HG03095 (cell line): Measurements from ENCODE around the gene RBFOX1.
"Not testable (repeated sequence)": the region's sequence is repeated elsewhere in the genome, so short reads cannot be mapped to it uniquely, and the experiment has no call there.

Experiments used
- ATAC-seq: cut with Tn5 transposase; IDR thresholded peaks from one replicate; pipeline ENCODE4 v1.9.1; 2021; ENCODE audit warnings: moderate library complexity; ENCODE audit not compliant: unreplicated experiment

Gene RBFOX1

DNA sequence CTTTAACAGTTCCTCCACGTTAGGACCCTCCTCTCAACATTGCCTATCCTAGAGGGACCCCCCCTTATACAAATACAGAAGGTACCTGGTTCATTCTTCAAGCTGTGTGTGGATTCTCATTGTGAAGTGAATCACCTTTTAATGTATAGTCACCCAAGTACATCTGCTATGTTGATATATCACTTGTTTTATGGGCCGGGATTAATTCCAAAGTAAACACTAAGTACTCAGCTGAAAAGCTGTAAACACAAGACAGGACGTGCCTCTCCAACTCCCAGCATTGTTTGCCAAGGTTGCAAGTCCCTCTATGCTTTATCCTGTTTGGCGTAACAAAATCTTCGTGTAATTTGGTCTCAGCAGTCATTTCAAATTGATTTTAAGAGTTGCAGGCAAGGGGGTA, 123.6 kb downstream of the RBFOX1 start:
- ATAC-seq: no peak

DNA sequence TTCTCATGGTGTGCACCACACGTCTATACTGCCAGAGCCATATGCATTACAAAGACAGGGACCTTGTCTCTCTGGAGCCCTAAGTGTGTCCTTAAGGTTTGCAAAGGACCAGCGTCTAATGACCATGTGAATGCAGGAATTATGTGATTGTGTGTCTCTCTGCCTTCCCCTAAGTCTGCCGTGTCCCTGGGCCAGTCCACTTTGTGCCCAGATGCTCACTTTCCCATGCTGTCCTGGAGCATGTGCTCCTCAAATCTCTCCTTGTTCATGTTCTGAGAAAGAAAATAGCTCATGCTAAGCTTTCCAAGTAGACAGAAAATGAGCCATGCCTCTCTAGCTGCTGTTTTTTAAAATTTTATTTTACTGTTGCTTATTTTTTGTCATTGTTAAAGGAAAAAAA, 125.5 kb downstream of the RBFOX1 start:
- no peak for ATAC-seq

DNA sequence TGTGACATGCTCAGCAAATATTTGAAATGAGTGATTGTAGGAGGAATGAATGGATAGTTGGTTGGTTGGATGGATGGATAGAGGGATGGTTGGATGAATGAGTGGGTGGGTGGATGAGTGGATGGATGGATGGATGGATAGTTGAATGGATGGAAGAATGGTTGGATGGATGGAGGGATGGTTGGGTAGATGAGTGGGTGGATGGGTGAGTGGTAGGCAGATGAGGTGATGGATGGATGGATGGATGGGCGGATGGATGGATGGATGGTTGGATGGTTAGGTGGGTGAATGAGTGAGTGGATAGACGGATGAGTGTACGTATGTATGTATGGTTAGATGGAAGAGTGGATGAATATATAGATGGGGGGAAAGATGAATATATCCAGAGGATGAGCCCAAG, 137.7 kb downstream of the RBFOX1 start:
- ATAC-seq: no peak

DNA sequence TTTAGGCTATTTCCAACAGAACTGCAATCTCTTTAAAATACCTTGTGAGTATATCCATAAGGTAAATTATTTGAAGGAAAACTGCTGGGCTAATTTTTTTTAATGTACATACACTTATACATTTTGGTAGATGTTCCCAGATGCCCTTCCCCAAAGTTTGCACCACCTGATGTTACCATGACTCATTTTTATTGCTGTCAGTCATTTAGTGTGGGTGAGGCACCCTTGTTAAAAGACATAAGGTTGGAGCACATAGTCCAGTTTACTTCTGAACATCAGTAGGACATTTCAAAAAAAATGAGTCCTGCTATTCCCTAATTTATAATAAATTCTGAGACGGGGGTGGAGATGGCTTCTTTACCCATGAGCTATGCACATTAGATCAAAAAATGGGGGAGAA, 138.6 kb downstream of the RBFOX1 start:
- no peak for ATAC-seq

DNA sequence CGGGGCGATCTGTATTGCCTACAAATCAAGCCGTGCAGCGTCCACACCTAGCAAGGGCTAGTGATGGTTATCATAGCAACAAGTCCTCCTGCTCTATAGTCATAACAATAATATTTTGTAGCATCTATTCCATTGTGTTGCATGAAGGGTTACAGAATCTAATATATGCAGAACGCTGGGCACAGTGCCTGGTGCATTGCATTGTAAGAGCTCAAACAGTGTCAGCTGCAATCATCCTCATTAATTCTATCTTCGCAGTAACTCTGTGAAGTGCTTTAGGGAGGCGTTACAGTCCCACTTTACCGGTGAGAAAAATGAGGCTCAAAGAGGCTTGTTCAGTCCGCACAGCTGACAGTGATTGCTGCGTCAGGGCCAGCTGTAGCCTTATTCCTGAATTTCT, 149.4 kb downstream of the RBFOX1 start:
- ATAC-seq: no peak

DNA sequence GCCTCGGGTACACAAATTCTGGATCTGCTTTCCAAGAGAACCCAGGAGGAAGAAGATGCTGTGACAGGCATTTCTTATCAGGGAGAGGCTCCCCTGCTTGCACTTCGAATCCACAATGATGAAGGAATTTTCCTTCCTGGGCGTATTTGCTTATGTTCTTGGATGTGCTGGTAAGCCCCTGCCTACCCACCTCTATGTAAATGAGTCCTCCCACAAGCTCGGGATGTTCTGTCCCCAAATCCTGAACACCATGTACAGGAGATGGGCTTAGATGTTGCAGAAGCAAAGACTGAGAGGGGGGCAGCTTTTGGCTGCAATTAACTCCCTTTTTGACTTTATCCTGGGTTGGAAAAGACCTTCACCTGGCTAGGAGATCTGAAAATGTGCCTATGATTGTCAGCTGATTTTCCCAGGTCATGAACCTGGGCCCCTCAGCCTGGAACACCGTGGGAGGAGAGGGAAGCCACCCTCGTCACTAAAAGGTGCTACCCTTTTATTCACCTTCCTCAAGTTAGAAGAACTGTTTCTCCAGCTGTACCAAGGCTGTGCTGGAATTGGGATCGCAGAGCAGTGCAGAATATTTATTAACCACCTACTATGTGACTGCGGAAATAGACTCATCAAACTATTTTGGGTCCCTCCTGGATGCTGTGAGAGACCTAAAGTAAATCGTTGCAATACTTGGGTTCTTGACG, 150.1 kb downstream of the RBFOX1 start:
- no peak for ATAC-seq

DNA sequence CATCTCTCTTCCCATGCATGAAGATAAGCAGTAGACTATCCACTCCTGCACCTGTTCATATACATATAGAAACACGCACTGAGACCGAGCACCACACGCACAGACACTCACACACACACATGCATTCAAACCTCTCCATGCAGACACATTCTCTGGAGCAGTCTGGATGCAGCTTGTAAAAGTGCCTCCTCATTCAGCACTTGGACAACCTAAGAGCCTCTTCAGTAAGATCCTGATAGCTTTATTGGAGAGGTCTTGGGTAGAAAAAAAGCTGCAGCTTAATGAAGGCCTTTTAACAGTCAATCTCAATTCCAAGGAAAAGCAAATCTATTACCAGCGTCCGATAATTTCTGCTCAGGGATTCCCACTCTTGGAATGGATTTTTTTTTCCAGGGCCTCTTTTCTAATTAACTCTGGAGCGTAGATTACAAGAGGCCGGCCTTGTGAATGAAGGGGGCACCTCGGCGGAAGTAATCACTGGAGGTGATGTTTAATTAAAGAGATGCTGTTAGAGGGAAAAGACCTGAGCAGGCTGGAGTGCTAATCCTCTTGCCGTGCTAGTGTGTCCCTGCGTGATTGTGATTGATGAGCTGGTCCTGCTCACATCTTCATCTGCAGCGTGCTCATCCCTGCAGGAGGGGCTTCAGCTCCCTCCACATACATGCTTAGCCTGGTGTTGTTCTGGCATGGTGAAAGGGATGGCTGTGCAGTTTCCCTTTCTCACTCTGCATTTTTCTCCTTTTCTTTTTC, 155.1 kb downstream of the RBFOX1 start:
- ATAC-seq: no peak

DNA sequence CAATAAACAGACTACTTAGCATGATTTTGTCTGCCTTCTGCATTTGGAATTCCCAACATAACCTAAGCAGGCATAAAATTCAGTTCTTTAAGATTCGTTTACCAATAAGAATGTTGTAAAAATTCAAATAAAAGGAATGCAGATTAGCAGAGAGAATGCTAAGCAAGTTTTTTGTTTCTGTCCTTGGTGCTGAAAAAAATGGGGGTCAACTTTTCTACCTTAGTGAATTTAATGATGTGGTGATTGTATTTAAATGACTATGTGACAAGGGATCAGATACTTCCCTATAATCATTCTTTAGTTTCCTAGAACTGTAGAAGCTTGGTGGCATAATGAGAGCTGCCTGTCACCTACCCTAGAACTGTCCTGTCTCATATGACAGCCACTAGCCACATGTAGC, 159.5 kb downstream of the RBFOX1 start:
- ATAC-seq: no peak

DNA sequence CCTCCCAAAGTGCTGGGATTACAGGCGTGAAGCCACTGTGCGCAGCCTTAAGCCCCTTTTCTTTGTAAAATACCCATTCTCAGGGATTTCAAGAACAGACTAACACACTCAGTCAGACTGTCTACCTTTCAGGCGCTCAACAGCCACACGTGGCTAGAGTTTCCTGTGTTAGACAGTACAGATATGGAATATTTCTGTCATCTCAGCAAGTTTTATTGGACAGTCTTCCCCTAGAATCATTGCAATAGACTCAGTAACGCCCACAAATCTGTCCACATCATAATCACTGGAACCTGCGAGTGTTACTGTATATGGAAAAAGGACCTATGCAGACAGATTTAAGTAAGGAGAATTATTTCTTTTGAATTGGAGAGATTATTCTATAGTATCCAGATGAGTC, 160.5 kb downstream of the RBFOX1 start:
- no peak for ATAC-seq

DNA sequence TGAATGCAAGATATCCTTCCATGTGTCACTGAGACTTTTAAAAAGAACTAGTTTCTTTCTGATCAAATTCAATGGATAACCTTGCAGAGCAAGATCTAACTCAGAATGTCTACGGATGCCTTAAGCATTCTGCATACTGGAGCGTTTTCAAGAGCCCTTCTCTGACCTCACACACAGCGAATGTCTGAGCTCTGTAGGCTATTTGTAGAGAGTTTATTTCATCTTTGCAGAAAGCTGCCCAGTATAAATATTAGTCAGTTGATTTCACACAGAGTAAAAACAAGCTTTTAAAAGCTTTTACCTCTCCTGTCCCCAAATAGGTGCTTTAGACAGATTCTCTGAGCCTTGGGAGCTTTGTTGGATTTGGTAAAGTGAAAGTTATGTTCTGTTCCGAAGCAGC, 165.0 kb downstream of the RBFOX1 start:
- ATAC-seq: no peak

DNA sequence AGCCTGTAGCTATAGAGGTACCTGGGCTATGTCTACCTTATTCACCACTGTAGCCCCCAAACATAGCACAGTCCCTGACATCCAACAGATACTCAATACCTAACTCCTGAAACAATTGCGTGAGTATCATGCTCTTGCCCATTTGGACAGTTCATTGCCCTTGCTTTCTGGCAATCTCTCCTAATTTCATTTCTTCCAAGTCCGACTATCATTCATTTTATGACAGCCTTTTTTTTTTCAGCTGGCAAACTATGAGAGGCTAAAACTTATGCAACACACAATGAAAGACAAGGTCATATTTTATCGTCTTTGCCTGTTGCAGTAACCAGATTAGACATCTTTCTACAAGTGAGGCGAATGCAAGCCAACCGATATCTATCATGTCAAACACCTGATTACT, 169.2 kb downstream of the RBFOX1 start:
- ATAC-seq: no peak

DNA sequence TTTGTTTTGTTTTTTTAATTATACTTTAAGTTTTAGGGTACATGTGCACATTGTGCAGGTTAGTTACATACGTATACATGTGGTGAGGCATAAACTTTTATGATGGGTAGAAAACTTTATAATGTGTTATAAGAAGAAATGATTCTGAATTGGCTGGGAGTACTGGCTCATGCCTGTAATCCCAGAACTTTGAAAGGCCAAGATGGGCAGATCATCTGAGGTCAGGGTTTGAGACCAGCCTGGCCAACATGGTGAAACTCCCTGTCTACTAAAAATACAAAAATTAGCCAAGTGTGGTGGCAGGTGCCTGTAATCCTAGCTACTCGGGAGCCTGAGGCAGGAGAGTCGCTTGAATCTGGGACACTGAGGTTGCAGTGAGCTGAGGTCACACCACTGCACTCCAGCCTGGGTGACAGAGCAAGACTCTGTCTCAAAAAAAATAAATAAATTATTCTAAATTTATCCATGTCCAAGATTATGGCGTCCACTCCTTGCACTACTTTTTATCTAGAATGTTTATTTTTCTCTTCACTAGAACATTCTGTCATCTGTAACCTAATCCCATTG, 170.0 kb downstream of the RBFOX1 start:
- not testable (repeated sequence) for ATAC-seq

DNA sequence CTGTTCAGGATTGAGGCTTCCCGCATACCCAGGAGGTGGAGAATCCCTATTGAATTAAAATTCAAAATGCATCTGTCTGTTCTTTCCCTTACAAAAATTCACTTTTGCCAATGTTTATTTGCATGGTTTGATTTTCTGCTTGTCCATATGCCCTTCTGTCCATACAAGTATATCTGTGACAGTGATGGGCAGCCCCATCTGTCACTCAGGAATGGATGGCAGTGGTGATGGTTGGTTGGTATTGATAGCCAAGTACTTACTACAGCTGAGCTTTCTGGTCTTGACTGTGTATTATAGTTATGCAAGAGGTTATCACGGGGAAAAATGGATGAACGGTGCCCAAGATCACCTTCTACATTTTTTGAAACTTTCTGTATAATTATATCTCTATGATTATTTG, 171.0 kb downstream of the RBFOX1 start:
- no peak for ATAC-seq

DNA sequence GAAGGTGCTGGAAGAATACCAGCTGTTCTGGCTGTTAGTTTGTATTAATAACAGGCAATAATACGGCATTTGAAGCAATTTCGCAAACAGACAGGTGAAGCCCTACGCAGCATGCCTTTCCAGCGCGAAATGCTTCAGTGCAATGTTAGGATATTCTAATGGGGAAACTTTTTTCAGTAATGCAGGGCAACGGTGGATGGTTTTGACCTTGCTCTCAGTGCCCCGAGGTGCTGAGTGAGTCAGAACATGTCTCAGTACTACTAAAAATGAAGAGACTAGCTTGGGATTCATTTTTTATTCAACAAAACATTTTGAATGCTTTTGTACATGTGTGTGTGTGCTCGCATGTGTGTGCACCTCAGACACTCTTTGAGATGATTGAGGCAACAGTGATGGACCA, 172.2 kb downstream of the RBFOX1 start:
- ATAC-seq: no peak

DNA sequence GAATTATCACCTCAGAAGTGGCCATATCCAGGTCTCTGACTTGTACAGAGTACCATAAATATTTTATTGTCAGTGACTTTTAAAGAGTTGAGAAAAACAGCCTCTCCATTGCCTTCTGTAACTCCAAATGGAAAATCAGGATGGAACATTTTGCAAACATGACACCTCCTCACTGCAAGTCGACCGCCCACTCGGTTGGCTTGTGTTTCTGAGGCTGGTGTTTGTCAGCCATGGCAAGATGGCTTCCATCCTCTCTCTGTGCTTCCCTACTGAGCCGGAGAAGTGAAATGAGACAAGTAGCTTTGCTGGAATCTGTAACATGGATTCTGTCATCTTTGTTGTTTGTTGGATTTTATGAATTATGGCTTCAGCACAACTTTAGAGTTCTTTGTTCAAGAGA, 172.8 kb downstream of the RBFOX1 start:
- ATAC-seq: no peak

DNA sequence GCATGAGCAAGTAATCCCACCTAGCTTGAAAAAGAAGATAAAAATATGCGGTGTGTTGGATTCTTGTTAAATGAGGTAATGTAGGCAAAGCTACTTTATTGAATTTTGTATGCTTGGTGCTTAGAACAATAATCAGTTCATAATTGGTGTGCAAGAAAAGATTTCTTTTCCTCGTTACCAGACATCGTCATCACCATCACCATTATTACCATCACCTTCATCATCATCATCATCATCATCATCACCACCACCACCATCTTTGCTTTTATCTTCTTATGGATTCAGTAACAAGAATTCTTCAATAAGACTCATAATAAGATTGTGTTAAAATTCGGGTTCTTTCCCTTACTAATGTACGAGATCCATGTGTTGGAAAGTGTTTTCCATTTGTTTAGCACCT, 173.7 kb downstream of the RBFOX1 start:
- ATAC-seq: no peak

DNA sequence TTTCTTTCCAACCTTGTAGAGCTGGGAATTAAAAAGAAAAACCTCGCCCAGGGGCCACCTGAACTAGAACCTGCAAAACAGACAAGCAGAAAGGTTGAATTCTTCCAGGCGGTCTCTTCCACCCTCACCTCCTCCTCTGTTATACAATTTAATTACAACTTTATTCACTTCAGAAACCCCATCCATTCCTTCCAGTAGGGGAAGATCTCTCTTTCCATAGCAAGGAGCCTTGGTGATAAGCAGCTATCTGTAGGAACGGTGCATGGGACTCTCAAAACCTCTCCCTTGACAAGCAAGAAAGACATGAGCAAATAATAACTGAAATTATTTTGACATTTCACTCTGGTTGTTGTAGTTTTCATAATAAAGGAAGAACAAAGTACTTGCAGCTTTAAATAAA, 176.0 kb downstream of the RBFOX1 start:
- no peak for ATAC-seq

DNA sequence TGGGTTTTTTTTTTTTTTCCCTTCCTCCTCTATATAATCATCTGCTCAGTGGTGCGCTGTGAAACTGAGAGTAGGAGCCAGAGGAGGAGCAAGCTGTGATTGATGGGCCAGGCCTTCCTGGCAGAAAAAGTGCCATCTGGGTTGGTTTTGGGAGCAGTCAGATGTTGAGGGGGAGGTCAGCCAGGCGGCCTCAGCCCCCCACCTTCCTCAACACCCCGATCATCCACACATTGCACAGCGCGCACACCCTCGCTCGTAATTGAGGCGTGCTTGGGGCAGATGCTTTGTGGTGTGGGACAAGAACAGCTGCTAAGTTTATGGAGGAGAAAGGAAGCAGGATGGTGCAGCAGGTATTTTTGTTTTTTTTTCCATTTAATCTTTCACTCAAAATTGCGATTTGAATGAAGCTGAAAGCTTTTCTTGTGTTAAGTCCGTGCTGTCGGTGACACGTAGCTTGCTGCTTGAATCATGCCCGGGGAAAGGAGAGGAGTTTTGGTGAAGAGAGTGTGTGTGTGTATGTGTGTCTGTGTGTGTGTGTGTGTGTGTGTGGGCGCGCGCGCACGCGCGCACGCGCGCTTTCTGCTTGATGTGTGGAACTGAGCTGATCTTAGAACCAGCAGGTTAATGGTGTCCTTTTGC, 177.4 kb downstream of the RBFOX1 start:
- no peak for ATAC-seq

DNA sequence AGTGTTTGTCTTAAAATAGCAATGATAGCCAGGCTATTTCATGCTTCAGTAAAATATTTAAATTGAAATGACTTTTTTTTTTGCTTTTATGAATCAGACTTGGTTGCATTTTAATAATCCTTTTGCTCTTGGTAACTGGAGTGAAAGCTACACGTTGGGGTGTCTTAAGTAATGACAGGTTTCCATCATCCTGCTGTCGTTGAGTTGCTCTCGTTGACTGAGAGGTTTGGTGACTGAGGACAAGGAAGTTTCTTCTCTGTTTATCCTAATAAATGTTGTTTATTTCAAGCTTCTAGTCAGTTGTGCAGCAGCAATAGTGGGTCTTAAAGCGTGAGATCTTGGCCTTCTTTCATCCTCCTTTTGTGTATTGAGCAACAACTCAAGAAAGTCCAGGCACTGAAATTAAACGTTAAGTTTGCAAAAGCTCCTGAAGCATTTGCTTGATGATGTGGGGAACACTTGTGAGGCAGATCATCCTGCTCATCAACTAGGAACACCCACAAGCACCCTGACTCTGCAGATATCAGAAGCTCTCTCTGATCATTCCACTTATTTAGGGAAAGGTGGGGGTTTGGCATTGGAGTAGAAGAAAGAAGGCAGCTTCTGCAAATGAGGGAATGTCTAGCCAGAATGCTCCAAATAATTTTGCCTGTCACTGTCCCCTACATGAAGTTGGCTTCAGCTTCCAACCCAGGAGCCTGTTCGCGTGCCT, 179.1 kb downstream of the RBFOX1 start:
- no peak for ATAC-seq

DNA sequence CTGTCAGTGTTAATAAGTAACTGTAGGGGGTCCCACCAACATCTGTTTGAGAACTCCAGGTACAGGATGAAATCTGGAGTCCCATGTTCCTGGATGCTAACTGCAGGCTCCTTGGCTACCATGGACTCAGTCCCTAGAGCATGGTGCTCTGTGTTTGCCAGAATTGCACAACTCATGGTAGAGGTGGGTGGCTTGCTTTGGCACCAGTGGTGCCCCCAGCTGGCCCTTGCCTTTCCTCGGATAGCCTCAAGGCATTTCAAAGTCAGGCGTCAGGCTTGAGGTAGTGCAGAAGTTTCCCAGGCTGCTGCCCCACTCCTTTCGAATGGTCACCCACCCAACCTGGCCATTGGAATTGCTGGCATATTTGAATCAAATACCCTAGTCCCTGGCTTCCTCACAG, 179.9 kb downstream of the RBFOX1 start:
- ATAC-seq: no peak

DNA sequence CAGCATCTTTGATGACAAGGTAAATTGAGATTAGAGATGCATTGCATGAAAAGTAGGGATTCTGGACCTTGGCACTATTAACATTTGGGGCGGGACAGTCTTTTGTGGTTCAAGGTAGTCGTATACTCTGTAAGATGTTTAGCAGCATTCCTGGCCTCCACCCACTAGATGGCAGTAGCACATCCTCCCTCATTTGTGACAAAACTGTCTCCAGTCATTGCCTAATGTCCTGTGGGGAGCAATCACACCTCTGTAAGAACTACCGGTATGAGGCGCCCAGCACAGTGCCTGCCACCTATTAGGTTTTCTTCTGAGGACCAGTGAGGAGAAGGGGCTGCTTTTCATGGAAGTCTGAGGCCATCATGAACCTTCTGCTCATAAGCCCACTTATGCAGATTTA, 180.8 kb downstream of the RBFOX1 start:
- no peak for ATAC-seq
